ENCODE results near the gene RRM2. TPM values are rescaled to one million over a fixed set of nuclear protein-coding genes. Genes with fewer than 3 reads are reported as not detected.

RRM2 gene
- total and polyA plus RNA-seq, 8 donors = 1.2 to 30.3 (median 12.8) TPM

GRCh38 chr2:10119027-10119325, 3.6 kb upstream of the RRM2 start:
- TF ChIP-seq EP300 (IDR thresholded peaks at IDR 0.05) (no peak), CTCF (IDR thresholded peaks at IDR 0.05) (no peak), POLR2A (IDR thresholded peaks at IDR 0.05) (no peak), POLR2AphosphoS5 (IDR thresholded peaks at IDR 0.05) (no peak)
- H3K4me1 ChIP-seq = peaks cover 28 to 42% (median 35%) of the 10 kb centered on the region in 4 donors
- no peaks in the 10 kb centered on the region for H3K9me3 ChIP-seq
- H3K36me3 ChIP-seq = no peaks in the 10 kb centered on the region
- no peak for DNase-seq
- no peak overlapping the region for H3K4me3 ChIP-seq
- H3K27ac ChIP-seq = no peak overlapping the region
- 95 to 98% (median 97%) methylated on average over 3 of the region's 3 CpGs for WGBS, 5 donors
- peaks cover 4 to 15% (median 10%) of the 10 kb centered on the region in 3 donors for H3K27me3 ChIP-seq
- intact Hi-C loops (cut with DNase I; ENCODE audit: low total_unique reads) = no loop called here

GRCh38 chr2:10119601-10120157, 2.9 kb upstream of the RRM2 start:
- no peaks in the 10 kb centered on the region for H3K9me3 ChIP-seq
- H3K27me3 ChIP-seq = peaks cover 4 to 18% (median 10%) of the 10 kb centered on the region in 3 donors
- H3K4me1 ChIP-seq = peaks cover 32 to 49% (median 38%) of the 10 kb centered on the region in 4 donors
- TF ChIP-seq CTCF (IDR thresholded peaks at IDR 0.05) (no peak), EP300 (IDR thresholded peaks at IDR 0.05) (no peak), POLR2AphosphoS5 (IDR thresholded peaks at IDR 0.05) (no peak)
- no peak for DNase-seq
- WGBS, 5 donors = 66 to 73% (median 71%) methylated on average over 14 of the region's 14 CpGs
- H3K27ac ChIP-seq = peak overlapping the region; percentile 79 to 92 (median 85)
- no peaks in the 10 kb centered on the region for H3K36me3 ChIP-seq
- peak overlapping the region; percentile 60 to 75 (median 64) for H3K4me3 ChIP-seq
- intact Hi-C loops (cut with DNase I; ENCODE audit: low total_unique reads) = loop anchor here (5.0 kb wide), 1 partner anchor 313 kb away; no protein-coding TSS in a partner anchor

- TF ChIP-seq POLR2A (IDR thresholded peaks at IDR 0.05) (no peak), POLR2AphosphoS5 (IDR thresholded peaks at IDR 0.05) (peak in 2 of 3 donors; percentile 56 to 62)
- peak; percentile 97 to 98 for DNase-seq
- H3K36me3 ChIP-seq = no peaks in the 10 kb centered on the region
- peak overlapping the region; percentile 60 to 75 (median 64) for H3K4me3 ChIP-seq
- H3K9me3 ChIP-seq = no peaks in the 10 kb centered on the region
- peak overlapping the region; percentile 79 to 92 (median 85) for H3K27ac ChIP-seq
- H3K4me1 ChIP-seq = peaks cover 32 to 55% (median 41%) of the 10 kb centered on the region in 4 donors
- H3K27me3 ChIP-seq = peaks cover 4 to 18% (median 10%) of the 10 kb centered on the region in 3 donors
- WGBS, 5 donors = 0 to 1% (median 0%) methylated on average over 56 to 60 of the region's 60 CpGs
- intact Hi-C loops (cut with DNase I; ENCODE audit: low total_unique reads) = loop anchor here (5.0 kb wide), 1 partner anchor 312 kb away; no protein-coding TSS in a partner anchor
Observed at GRCh38 chr2:10120158-10120876, 2.2 kb upstream of the RRM2 start.

- Histone ChIP-seq H3K4me3 (peak overlapping the region; percentile 60 to 75 (median 64)), H3K4me1 (peaks cover 32 to 61% (median 41%) of the 10 kb centered on the region in 4 donors), H3K9me3 (no peaks in the 10 kb centered on the region), H3K27ac (peak overlapping the region; percentile 79 to 92 (median 85)), H3K36me3 (no peaks in the 10 kb centered on the region), H3K27me3 (peaks cover 4 to 18% (median 10%) of the 10 kb centered on the region in 3 donors)
- intact Hi-C loops (cut with DNase I; ENCODE audit: low total_unique reads) = loop anchor here (5.0 kb wide), 1 partner anchor 311 kb away; no protein-coding TSS in a partner anchor
- peak in 1 of 2 donors; percentile 79 for DNase-seq
- TF ChIP-seq EP300 (IDR thresholded peaks at IDR 0.05) = no peak
- 10 to 21% (median 17%) methylated on average over 13 of the region's 13 CpGs for WGBS, 5 donors
Observed at GRCh38 chr2:10120877-10121574, 1.5 kb upstream of the RRM2 start.

- peak overlapping the region; percentile 56 to 81 (median 68) for H3K4me3 ChIP-seq
- no peak overlapping the region for H3K27ac ChIP-seq
- peaks cover 32 to 78% (median 41%) of the 10 kb centered on the region in 4 donors for H3K4me1 ChIP-seq
- TF ChIP-seq EP300 (IDR thresholded peaks at IDR 0.05) (no peak), POLR2A (IDR thresholded peaks at IDR 0.05) (no peak), POLR2AphosphoS5 (IDR thresholded peaks at IDR 0.05) (no peak), CTCF (IDR thresholded peaks at IDR 0.05) (no peak)
- no peaks in the 10 kb centered on the region for H3K36me3 ChIP-seq
- peaks cover 4 to 18% (median 10%) of the 10 kb centered on the region in 3 donors for H3K27me3 ChIP-seq
- intact Hi-C loops (cut with DNase I; ENCODE audit: low total_unique reads) = loop anchor here (5.0 kb wide), 1 partner anchor 309 kb away; no protein-coding TSS in a partner anchor
- no peaks in the 10 kb centered on the region for H3K9me3 ChIP-seq
- 9 to 16% (median 13%) methylated on average over 12 to 18 of the region's 18 CpGs for WGBS, 5 donors
- no peak for DNase-seq
Observed at GRCh38 chr2:10123281-10123680, 742 bp downstream of the RRM2 start.

Data from stomach (tissue), 9 donors.